ENCODE results near the gene LCP2. TPM values are rescaled to one million over a fixed set of nuclear protein-coding genes. Genes with fewer than 3 reads are reported as not detected.
A peak's percentile ranks its signal among the peaks of the same experiment; 100 is the strongest.

Gene LCP2
- total RNA-seq, 1 donor from 2014 or later = not detected

DNA sequence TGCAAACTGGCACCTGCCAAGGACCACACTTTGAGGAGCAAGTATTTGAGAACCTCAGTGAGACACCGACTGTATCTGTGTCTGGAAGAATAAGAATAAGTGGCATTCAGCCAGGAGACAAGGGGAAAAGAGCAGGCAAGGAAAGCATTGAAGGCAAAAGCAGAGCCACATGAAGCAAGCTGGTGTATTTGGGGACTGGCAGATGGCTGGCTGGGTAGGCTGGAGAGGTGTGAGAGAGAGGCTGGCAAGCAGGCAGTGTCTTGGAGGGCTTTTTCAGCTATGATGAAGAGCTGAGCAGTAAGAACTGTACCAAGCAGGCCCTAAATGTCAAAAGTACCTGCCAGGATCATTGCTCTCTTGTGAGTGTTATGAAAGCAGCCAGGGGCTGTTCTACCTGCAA lies 78.9 kb downstream of the LCP2 start:
- no peak overlapping the region for H3K27ac Mint-ChIP-seq
- no peak for DNase-seq (ENCODE audit: low spot score)
- H3K4me1 Mint-ChIP-seq = peaks cover 34% of the 10 kb centered on the region
- Histone ChIP-seq H4K20me1 (ENCODE audit: low read depth) (no peaks in the 10 kb centered on the region), H3K9ac (no peak overlapping the region), H3K36me3 (no peaks in the 10 kb centered on the region), H2AFZ (replicated peaks) (no peak overlapping the region), H3K27me3 (peaks cover 41% of the 10 kb centered on the region), H3K27ac (no peak overlapping the region), H3F3A (ENCODE audit: low read depth) (peaks cover 33% of the 10 kb centered on the region), H3K4me1 (peaks cover 51% of the 10 kb centered on the region), H3K4me3 (no peak overlapping the region), H3K4me2 (no peak overlapping the region), H3K9me3 (ENCODE audit: low read depth) (no peaks in the 10 kb centered on the region), H3K79me2 (ENCODE audit: low read depth) (no peaks in the 10 kb centered on the region)
- no peak overlapping the region for H3K4me3 Mint-ChIP-seq
- no peak for TF ChIP-seq EZH2 (IDR thresholded peaks at IDR 0.05)
- H3K36me3 Mint-ChIP-seq = no peaks in the 10 kb centered on the region
- no peaks in the 10 kb centered on the region for H3K9me3 Mint-ChIP-seq
- peaks cover 5% of the 10 kb centered on the region for H3K27me3 Mint-ChIP-seq (ENCODE audit: insufficient read depth, low read depth)

DNA sequence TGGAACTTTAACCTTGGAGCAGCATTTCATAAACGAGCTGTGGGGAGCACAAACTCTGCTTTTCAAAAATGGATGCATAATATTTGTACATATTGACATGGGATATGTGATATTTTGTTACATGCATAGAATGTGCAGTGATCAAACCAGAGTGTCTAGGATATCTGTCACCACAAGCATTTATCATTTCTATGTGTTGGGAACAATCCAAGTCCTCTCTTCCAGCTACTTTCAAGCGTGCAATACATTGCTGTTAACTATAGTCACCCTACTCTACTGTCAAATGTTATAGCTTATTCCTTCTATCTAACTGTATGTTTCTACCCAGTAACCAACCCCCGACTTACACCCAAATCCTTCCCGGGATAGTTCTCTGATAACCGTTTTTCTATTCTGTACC lies 79.7 kb downstream of the LCP2 start:
- DNase-seq (ENCODE audit: low spot score) = no peak
- no peak overlapping the region for H3K9ac ChIP-seq
- Mint-ChIP-seq H3K9me3 (no peaks in the 10 kb centered on the region), H3K27ac (no peak overlapping the region), H3K4me3 (no peak overlapping the region), H3K4me1 (peaks cover 32% of the 10 kb centered on the region), H3K27me3 (ENCODE audit: insufficient read depth, low read depth) (peaks cover 6% of the 10 kb centered on the region), H3K36me3 (no peaks in the 10 kb centered on the region)
- no peaks in the 10 kb centered on the region for H3K79me2 ChIP-seq (ENCODE audit: low read depth)
- H3K9me3 ChIP-seq (ENCODE audit: low read depth) = no peaks in the 10 kb centered on the region
- no peak overlapping the region for H3K4me2 ChIP-seq
- peaks cover 26% of the 10 kb centered on the region for H3F3A ChIP-seq (ENCODE audit: low read depth)
- peaks cover 42% of the 10 kb centered on the region for H3K4me1 ChIP-seq
- peaks cover 41% of the 10 kb centered on the region for H3K27me3 ChIP-seq
- no peak overlapping the region for H3K27ac ChIP-seq
- H4K20me1 ChIP-seq (ENCODE audit: low read depth) = no peaks in the 10 kb centered on the region
- H3K4me3 ChIP-seq = no peak overlapping the region
- no peak overlapping the region for H2AFZ ChIP-seq (replicated peaks)
- TF ChIP-seq EZH2 (IDR thresholded peaks at IDR 0.05) = no peak
- no peak for TF ChIP-seq EZH2phosphoT487 (IDR thresholded peaks at IDR 0.05)
- TF ChIP-seq, protein P1, sequence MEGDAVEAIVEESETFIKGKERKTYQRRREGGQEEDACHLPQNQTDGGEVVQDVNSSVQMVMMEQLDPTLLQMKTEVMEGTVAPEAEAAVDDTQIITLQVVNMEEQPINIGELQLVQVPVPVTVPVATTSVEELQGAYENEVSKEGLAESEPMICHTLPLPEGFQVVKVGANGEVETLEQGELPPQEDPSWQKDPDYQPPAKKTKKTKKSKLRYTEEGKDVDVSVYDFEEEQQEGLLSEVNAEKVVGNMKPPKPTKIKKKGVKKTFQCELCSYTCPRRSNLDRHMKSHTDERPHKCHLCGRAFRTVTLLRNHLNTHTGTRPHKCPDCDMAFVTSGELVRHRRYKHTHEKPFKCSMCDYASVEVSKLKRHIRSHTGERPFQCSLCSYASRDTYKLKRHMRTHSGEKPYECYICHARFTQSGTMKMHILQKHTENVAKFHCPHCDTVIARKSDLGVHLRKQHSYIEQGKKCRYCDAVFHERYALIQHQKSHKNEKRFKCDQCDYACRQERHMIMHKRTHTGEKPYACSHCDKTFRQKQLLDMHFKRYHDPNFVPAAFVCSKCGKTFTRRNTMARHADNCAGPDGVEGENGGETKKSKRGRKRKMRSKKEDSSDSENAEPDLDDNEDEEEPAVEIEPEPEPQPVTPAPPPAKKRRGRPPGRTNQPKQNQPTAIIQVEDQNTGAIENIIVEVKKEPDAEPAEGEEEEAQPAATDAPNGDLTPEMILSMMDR (IDR thresholded peaks at IDR 0.05) = no peak
- H3K36me3 ChIP-seq = no peaks in the 10 kb centered on the region

DNA sequence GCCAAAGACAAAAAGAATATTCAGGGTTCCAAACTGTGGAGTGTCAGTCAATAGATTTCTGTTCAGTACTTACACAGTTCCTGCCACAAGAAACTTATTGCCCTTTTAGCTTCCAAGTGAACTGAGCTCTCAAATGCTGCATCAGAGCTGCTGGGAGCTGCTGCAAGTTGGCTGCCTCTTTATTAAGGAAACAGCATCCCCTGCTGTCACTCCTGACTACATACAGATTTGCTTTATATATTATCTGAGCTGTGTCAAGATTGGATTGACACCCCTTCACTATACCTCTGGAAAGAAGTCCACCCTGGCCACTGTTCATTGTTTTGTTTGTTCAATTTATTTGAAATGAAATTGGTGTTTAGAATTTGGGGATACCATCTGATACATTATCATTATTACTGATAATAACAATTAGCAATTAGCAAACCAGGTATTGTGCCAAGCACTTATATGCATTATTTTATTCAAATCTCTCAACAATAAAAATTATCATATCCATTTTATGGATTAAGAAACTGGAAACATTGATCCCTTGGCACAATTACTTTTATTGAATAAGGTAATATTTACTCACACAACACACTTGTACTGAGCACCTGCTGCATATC lies 81.2 kb downstream of the LCP2 start:
- DNase-seq (ENCODE audit: low spot score) = peak; percentile 83
- no peak overlapping the region for H3K4me2 ChIP-seq
- Mint-ChIP-seq H3K27ac (no peak overlapping the region), H3K9me3 (no peaks in the 10 kb centered on the region), H3K27me3 (ENCODE audit: insufficient read depth, low read depth) (peaks cover 10% of the 10 kb centered on the region), H3K4me1 (peaks cover 22% of the 10 kb centered on the region), H3K36me3 (no peaks in the 10 kb centered on the region), H3K4me3 (no peak overlapping the region)
- peaks cover 28% of the 10 kb centered on the region for H3K4me1 ChIP-seq
- no peak overlapping the region for H3K4me3 ChIP-seq
- no peak overlapping the region for H3K27ac ChIP-seq
- no peaks in the 10 kb centered on the region for H4K20me1 ChIP-seq (ENCODE audit: low read depth)
- H3F3A ChIP-seq (ENCODE audit: low read depth) = peaks cover 11% of the 10 kb centered on the region
- H3K27me3 ChIP-seq = peaks cover 41% of the 10 kb centered on the region
- H2AFZ ChIP-seq (replicated peaks) = peak overlapping the region; percentile 66
- TF ChIP-seq EZH2 (IDR thresholded peaks at IDR 0.05) (no peak), EZH2phosphoT487 (IDR thresholded peaks at IDR 0.05) (no peak)
- TF ChIP-seq, protein P1 (IDR thresholded peaks at IDR 0.05) = peak; percentile 82
- H3K9ac ChIP-seq = no peak overlapping the region
- H3K36me3 ChIP-seq = no peaks in the 10 kb centered on the region
- no peaks in the 10 kb centered on the region for H3K79me2 ChIP-seq (ENCODE audit: low read depth)
- no peaks in the 10 kb centered on the region for H3K9me3 ChIP-seq (ENCODE audit: low read depth)

DNA sequence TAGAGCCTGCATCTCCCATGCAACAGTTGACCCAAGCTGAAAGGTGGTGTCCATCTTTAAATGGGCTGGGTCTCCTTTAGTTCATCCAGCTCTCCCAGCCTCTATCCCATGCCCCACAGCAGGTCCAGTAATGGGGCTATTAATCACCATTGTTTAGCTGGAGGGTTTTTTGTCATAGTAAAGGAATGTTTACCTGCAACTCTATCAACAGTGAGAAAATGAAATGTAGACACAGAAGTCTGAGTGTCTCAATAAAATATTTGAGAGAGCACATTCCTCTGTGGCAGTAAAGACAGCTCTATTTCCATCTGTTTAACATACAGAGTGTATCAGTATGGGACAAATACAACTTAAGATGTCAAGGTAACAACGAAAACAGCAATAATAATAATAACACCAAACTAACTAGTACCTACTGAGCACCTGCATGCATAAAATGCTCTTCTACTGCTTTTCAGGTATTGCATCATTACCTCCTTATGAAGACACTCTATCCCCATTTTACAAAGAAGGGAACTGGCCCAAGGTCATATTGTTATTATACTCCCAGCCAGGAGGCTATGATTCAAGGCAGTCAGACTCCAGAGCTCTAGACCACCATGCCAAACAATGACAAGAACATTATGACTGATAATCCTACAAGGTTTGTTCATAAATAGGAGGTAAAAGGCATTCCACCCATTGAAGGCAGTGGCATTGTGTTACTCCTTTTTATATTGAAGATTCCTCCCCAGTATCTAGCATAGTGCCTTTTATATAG lies 85.8 kb downstream of the LCP2 start:
- H3K9me3 ChIP-seq (ENCODE audit: low read depth) = peaks cover 7% of the 10 kb centered on the region
- no peaks in the 10 kb centered on the region for H3K79me2 ChIP-seq (ENCODE audit: low read depth)
- Mint-ChIP-seq H3K36me3 (no peaks in the 10 kb centered on the region), H3K4me3 (no peak overlapping the region), H3K27me3 (ENCODE audit: insufficient read depth, low read depth) (peaks cover 5% of the 10 kb centered on the region), H3K9me3 (peaks cover 3% of the 10 kb centered on the region), H3K27ac (no peak overlapping the region), H3K4me1 (peaks cover 4% of the 10 kb centered on the region)
- H3K9ac ChIP-seq = no peak overlapping the region
- H3K27me3 ChIP-seq = peaks cover 4% of the 10 kb centered on the region
- no peaks in the 10 kb centered on the region for H3K36me3 ChIP-seq
- no peaks in the 10 kb centered on the region for H3F3A ChIP-seq (ENCODE audit: low read depth)
- H4K20me1 ChIP-seq (ENCODE audit: low read depth) = no peaks in the 10 kb centered on the region
- no peak for DNase-seq (ENCODE audit: low spot score)
- peaks cover 4% of the 10 kb centered on the region for H3K4me1 ChIP-seq
- H2AFZ ChIP-seq (replicated peaks) = no peak overlapping the region
- no peak for TF ChIP-seq EZH2phosphoT487 (IDR thresholded peaks at IDR 0.05)
- TF ChIP-seq EZH2 (IDR thresholded peaks at IDR 0.05) = no peak
- TF ChIP-seq, protein P1 (IDR thresholded peaks at IDR 0.05) = no peak
- no peak overlapping the region for H3K4me3 ChIP-seq
- no peak overlapping the region for H3K27ac ChIP-seq
- no peak overlapping the region for H3K4me2 ChIP-seq
